Measurements from ENCODE around the gene BMAL1. TPM values are rescaled to one million over a fixed set of nuclear protein-coding genes. Genes with fewer than 3 reads are reported as not detected.
"Not testable (repeated sequence)": the region's sequence is repeated elsewhere in the genome, so short reads cannot be mapped to it uniquely, and the experiment has no call there.

The BMAL1 gene
- polyA plus RNA-seq, 3 donors, result 9.2 to 12.1 (median 11.7) TPM

- no peak for DNase-seq (ENCODE audit: extremely low read depth in 1 of 11, low read depth in 9 of 11, low spot score in 4 of 11)
These were observed 127.6 kb downstream of the BMAL1 start for GRCh38 chr11:13405220-13405619.

GRCh38 chr11:13415201-13415600, 137.6 kb downstream of the BMAL1 start:
- DNase-seq (ENCODE audit: extremely low read depth in 1 of 11, low read depth in 9 of 11, low spot score in 4 of 11), result no peak

GRCh38 chr11:13421561-13421960, 144.0 kb downstream of the BMAL1 start:
- no peak for DNase-seq (ENCODE audit: extremely low read depth in 1 of 11, low read depth in 9 of 11, low spot score in 4 of 11)

- no peak for DNase-seq (ENCODE audit: extremely low read depth in 1 of 11, low read depth in 9 of 11, low spot score in 4 of 11)
These were observed 145.8 kb downstream of the BMAL1 start for GRCh38 chr11:13423372-13423771.

- no peak for DNase-seq (ENCODE audit: extremely low read depth in 1 of 11, low read depth in 9 of 11, low spot score in 4 of 11)
These were observed 149.8 kb downstream of the BMAL1 start for GRCh38 chr11:13427440-13427839.

- no peak for DNase-seq (ENCODE audit: extremely low read depth in 1 of 11, low read depth in 9 of 11, low spot score in 4 of 11)
These were observed 151.7 kb downstream of the BMAL1 start for GRCh38 chr11:13429288-13429687.

GRCh38 chr11:13429836-13430235, 152.2 kb downstream of the BMAL1 start:
- DNase-seq (ENCODE audit: extremely low read depth in 1 of 11, low read depth in 9 of 11, low spot score in 4 of 11), result no peak

GRCh38 chr11:13433437-13433836, 155.8 kb downstream of the BMAL1 start:
- DNase-seq (ENCODE audit: extremely low read depth in 1 of 11, low read depth in 9 of 11, low spot score in 4 of 11), result no peak

- no peak for DNase-seq (ENCODE audit: extremely low read depth in 1 of 11, low read depth in 9 of 11, low spot score in 4 of 11)
These were observed 156.9 kb downstream of the BMAL1 start for GRCh38 chr11:13434247-13435205.

- not testable (repeated sequence) for DNase-seq (ENCODE audit: extremely low read depth in 1 of 11, low read depth in 9 of 11, low spot score in 4 of 11)
These were observed 159.2 kb downstream of the BMAL1 start for GRCh38 chr11:13436836-13437235.

Other genes with a start within 250 kb of the BMAL1 start
- gene BTBD10, start 185.4 kb downstream of the BMAL1 start, polyA plus RNA-seq (ENCODE audit: insufficient read length in 3 of 3), result 10 to 100 TPM; 27.1 to 34.5 (median 30.8) TPM
- not detected for gene PTH, start 218.2 kb downstream of the BMAL1 start, polyA plus RNA-seq (ENCODE audit: insufficient read length in 3 of 3)